ENCODE results near the gene ELOVL1.

ELOVL1 gene

DNA sequence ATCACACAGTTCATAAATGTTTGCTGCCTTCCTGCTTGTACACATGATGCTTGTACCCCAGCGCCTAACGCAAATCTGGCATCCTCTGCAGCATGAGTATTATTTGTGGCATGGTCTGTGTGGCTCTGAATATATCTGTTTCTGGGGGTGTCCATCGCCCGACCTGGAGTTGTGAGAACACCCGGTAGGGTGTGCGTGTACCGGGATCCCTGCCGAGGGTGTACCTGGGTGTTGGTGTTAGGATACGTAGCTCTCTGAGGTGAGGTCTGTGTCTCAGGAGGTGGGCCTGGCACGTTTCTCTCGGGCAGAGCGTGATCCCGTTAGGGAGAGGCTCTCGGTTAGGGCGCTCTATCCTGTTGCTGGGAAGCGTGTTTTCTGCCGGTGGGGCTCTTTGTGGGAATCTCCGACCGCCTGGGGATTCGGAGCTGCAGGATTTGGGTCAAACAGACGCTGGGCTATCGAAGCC lies 19.4 kb downstream of the ELOVL1 start:
- TF ChIP-seq, protein P1, sequence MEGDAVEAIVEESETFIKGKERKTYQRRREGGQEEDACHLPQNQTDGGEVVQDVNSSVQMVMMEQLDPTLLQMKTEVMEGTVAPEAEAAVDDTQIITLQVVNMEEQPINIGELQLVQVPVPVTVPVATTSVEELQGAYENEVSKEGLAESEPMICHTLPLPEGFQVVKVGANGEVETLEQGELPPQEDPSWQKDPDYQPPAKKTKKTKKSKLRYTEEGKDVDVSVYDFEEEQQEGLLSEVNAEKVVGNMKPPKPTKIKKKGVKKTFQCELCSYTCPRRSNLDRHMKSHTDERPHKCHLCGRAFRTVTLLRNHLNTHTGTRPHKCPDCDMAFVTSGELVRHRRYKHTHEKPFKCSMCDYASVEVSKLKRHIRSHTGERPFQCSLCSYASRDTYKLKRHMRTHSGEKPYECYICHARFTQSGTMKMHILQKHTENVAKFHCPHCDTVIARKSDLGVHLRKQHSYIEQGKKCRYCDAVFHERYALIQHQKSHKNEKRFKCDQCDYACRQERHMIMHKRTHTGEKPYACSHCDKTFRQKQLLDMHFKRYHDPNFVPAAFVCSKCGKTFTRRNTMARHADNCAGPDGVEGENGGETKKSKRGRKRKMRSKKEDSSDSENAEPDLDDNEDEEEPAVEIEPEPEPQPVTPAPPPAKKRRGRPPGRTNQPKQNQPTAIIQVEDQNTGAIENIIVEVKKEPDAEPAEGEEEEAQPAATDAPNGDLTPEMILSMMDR (IDR thresholded peaks at IDR 0.05; ENCODE audit: low read depth, low read length) = no peak

DNA sequence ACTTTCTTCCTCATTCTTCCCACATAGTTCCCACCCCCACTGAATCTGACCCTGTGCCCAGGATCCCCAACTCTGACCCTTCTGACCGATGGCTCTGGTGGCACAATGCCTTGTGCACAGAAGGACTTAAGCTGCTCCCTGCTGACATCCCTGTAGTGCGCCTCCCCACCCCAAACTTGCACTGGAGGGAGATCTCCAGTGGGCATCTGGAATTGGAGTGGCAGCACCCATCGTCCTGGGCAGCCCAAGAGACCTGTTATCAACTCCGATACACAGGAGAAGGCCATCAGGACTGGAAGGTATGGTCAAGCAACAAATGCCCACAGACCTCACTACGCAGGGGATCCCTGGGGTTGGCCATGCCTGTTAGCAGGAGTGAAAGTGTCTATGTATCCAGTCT lies 21.2 kb downstream of the ELOVL1 start:
- TF ChIP-seq, protein P1 (IDR thresholded peaks at IDR 0.05; ENCODE audit: low read depth, low read length) = no peak
- DNase-seq (ENCODE audit: extremely low read depth, low read depth) = no peak

More for the DNA sequence above, 19.4 kb downstream of the ELOVL1 start:
- no peak for DNase-seq (ENCODE audit: extremely low read depth, low read depth)

DNA sequence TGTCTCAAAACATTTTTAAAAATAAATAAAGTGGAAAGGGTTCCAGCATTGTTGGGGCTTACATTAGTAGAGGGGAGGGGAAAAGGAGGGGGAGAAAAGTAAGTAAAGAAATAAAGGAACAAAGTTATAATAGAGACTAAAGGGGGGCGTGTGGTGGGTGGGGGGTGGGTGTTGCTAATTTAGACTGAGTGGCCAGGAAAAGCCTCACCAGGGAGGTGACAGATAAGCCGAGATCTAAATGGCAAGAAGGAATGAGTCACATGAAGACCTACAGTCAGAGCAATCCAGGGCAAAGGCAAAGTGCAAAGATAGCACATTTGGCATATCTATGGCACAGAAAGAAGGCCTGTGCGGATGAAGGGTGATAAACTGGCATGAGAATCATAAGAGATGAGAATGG lies 22.7 kb downstream of the ELOVL1 start:
- DNase-seq (ENCODE audit: extremely low read depth, low read depth) = no peak
- TF ChIP-seq, protein P1 (IDR thresholded peaks at IDR 0.05; ENCODE audit: low read depth, low read length) = no peak

DNA sequence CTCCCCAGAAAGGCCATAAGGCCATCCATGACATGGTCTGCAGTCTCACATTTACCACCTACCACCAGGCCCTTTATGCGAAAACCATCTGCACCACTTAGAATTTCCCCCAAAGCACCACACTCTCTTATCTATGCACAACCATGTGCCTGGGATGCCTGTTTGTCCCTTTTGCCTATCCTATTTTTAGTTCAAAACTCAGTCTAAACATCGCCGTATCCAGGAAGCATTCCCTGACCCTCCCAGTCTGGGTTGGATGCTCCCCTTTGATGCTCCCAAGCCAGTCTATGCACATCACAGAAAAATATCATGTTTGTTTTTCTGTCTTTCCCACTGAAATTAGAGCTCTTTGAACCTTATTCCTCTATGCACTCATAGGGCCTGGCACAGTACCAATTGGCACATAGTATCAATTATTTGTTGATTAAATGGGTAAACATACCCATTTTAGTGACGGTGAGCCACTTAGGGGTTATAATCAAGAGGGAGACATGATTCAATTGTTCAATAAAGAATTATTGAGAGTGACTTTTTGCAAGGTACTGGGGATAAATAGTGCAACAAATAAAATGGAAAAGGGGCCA lies 23.5 kb downstream of the ELOVL1 start:
- TF ChIP-seq, protein P1 (IDR thresholded peaks at IDR 0.05; ENCODE audit: low read depth, low read length) = no peak
- DNase-seq (ENCODE audit: extremely low read depth, low read depth) = no peak

DNA sequence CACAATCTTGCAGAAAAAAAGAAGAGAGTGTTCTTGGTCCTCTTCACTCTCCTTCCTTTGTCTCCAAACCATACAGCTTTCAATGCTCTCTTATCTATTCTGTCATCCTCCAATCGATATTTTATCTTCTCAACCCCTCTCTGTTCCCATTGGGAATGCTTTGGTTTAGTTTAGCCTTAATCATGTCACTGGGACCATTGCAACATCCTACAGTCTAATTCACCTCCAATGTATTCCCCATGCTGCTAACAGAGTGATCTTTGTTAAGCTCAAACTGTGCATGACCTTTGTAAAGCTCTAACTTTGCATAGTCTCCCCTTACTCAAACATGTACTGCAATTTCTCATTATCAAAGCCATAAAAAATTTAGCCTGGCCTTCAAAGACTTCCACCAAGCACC lies 27.3 kb downstream of the ELOVL1 start:
- DNase-seq (ENCODE audit: extremely low read depth, low read depth) = no peak
- TF ChIP-seq, protein P1 (IDR thresholded peaks at IDR 0.05; ENCODE audit: low read depth, low read length) = no peak

DNA sequence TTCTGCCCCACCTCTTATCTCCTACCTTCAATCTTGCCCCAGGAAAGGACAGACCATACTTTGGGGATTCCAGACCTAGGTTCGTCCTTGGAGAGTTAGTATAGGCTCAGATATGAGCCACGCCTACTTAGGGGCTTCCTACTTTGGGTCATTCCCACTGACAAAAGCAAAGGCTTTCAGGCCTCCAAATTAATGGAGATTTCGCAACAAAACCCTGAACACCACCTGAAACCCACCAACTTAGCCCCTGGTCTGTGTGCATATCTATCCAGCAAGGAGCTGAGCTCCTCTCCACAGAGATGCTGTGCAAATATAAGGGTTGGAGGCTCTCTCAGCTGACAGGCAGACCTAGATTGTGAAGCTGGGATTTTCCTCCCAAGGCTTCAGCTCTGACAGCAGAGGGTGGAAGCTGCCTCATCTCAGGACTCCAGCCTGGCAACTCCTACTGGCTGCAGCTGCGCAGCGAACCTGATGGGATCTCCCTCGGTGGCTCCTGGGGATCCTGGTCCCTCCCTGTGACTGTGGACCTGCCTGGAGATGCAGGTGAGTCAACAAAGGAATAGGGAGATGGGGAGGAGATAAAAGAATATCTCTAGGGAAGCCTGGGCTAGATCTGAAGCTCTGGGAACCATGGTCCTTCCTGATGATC lies 28.1 kb downstream of the ELOVL1 start:
- TF ChIP-seq, protein P1 (IDR thresholded peaks at IDR 0.05; ENCODE audit: low read depth, low read length) = no peak
- no peak for DNase-seq (ENCODE audit: extremely low read depth, low read depth)

DNA sequence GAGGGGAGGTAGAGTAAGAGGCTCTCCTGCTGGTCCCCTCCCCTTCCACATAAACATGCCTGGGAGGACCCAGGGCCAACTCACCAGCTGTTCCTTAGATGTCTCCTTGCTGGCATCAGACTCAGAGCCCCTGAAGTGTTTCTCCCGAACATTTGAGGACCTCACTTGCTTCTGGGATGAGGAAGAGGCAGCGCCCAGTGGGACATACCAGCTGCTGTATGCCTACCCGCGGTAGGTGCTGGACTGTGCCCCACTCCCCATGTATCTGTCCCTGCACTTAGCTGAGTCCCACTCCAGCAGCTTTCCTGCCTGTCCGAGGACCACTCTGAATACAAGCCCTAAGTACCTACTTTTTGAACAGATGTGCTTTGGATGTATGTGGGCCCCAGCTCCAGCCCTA lies 29.8 kb downstream of the ELOVL1 start:
- TF ChIP-seq, protein P1 (IDR thresholded peaks at IDR 0.05; ENCODE audit: low read depth, low read length) = no peak
- DNase-seq (ENCODE audit: extremely low read depth, low read depth) = no peak
